Measurements from ENCODE around the gene VTN.

DNA sequence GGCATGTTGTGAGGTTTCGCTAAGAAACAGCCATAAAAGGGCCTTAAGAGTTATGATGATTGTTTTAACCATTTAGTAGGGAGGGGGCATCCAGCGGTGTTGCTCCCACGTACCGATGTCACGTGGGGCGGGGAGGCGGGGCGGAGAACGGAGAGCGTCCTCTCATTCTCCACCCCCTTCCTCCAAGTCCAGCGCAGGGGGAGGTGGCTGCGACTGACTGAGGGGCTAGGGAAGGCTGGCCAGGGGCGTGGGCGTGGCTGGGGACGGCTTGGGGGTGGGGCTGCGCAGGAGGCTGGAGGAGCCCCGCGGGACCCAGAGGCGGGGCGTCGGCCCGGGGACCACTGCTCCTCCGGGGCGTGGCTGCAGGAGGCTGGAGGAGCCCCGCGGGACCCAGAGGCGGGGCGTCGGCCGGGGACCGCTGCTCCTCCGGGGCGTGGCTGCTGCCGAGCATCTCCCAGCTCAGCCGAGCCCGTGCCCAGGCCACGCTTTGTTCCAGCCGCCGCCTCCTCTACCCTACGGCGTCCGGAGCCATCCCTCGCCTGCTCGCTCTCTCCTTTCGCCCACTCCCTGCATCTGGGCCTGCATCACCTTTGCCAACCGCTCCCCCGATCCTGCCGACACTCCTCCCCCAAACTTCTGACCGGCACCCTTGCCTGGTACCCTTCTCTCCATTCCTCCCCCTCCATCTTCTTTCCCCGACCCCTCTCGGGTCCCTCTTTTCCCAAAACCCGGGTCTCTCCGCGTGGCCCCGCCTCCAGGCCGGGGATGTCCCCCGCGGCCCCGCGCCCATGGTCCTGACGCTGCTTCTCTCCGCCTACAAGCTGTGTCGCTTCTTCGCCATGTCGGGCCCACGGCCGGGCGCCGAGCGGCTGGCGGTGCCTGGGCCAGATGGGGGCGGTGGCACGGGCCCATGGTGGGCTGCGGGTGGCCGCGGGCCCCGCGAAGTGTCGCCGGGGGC, 1.4 kb upstream of the VTN start, which contains the start of gene SARM1:
- TF ChIP-seq, protein P1, sequence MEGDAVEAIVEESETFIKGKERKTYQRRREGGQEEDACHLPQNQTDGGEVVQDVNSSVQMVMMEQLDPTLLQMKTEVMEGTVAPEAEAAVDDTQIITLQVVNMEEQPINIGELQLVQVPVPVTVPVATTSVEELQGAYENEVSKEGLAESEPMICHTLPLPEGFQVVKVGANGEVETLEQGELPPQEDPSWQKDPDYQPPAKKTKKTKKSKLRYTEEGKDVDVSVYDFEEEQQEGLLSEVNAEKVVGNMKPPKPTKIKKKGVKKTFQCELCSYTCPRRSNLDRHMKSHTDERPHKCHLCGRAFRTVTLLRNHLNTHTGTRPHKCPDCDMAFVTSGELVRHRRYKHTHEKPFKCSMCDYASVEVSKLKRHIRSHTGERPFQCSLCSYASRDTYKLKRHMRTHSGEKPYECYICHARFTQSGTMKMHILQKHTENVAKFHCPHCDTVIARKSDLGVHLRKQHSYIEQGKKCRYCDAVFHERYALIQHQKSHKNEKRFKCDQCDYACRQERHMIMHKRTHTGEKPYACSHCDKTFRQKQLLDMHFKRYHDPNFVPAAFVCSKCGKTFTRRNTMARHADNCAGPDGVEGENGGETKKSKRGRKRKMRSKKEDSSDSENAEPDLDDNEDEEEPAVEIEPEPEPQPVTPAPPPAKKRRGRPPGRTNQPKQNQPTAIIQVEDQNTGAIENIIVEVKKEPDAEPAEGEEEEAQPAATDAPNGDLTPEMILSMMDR (IDR thresholded peaks at IDR 0.05), result no peak
- TF ChIP-seq POLR2A (IDR thresholded peaks at IDR 0.05), result no peak

Data from lower leg skin (tissue), 3 donors.